AG04450 (cell line): ENCODE data around the gene CFTR. TPM values are rescaled to one million over a fixed set of nuclear protein-coding genes. Genes with fewer than 3 reads are reported as not detected.

Experiments
- CTCF ChIA-PET: fragments of 300-600, 350-600 bp; formaldehyde crosslinking; extraction: SDS; loops from one replicate; lab custom pipeline; 2022; ENCODE audit warnings: antibody characterized with exemption, inconsistent platforms; lab: Charles Lee
- POLR2A ChIA-PET: fragments of 350-600 bp; formaldehyde crosslinking; extraction: SDS; loops from one replicate; lab custom pipeline; 2021; ENCODE audit warnings: antibody characterized with exemption, inconsistent platforms; lab: Yijun Ruan, JAX
- DNase-seq: peaks from one replicate; pipeline ENCODE4 v3.0.0-alpha.2; 2011; ENCODE audit warnings: low read depth, low spot score
- H3K27ac ChIP-seq: one replicate; pipeline ENCODE4 v1.5.1; 2012; ENCODE audit warnings: low read depth, low read length, control low read depth
- H3K27me3 ChIP-seq: one replicate; pipeline ENCODE4 v1.6.0; 2012; ENCODE audit warnings: low read length; ENCODE audit not compliant: control insufficient read depth, insufficient read depth
- H3K4me3 ChIP-seq: 2 replicates; pipeline ENCODE4 v1.5.1; 2011; ENCODE audit warnings: mild to moderate bottlenecking, low read depth, low read length, control low read depth
- H3K9me3 ChIP-seq: 2 replicates; pipeline ENCODE4 v1.5.1; 2012; ENCODE audit warnings: low read length; ENCODE audit not compliant: control insufficient read depth, insufficient read depth
- polyA plus RNA-seq: library from polyadenylated mRNA; depleted of rRNA; stranded (reverse); fragments of >200 nt; gene quantifications from 2 replicates; pipeline ENCODE4 v1.2.3, GENCODE V29; 2011
- TF ChIP-seq, protein P1 (sequence below): IDR thresholded peaks from 2 replicates; pipeline ENCODE4 v1.5.1; 2011; ENCODE audit warnings: low read depth, low read length, control low read depth, inconsistent platforms

Gene CFTR
- polyA plus RNA-seq, 1 experiment, result 0.37 TPM

- H3K4me3 ChIP-seq, result no peak overlapping the region
- ChIA-PET CTCF (interaction anchor here (0.7 to 2.4 kb wide), 5 partner anchors 40 to 548 kb away, joined by 3 to 19 read pairs (median 8); no protein-coding TSS in a partner anchor), POLR2A (no interaction called here)
- no peak overlapping the region for H3K27ac ChIP-seq
- no peaks in the 10 kb centered on the region for H3K9me3 ChIP-seq
- H3K27me3 ChIP-seq, result no peaks in the 10 kb centered on the region
- TF ChIP-seq, protein P1, sequence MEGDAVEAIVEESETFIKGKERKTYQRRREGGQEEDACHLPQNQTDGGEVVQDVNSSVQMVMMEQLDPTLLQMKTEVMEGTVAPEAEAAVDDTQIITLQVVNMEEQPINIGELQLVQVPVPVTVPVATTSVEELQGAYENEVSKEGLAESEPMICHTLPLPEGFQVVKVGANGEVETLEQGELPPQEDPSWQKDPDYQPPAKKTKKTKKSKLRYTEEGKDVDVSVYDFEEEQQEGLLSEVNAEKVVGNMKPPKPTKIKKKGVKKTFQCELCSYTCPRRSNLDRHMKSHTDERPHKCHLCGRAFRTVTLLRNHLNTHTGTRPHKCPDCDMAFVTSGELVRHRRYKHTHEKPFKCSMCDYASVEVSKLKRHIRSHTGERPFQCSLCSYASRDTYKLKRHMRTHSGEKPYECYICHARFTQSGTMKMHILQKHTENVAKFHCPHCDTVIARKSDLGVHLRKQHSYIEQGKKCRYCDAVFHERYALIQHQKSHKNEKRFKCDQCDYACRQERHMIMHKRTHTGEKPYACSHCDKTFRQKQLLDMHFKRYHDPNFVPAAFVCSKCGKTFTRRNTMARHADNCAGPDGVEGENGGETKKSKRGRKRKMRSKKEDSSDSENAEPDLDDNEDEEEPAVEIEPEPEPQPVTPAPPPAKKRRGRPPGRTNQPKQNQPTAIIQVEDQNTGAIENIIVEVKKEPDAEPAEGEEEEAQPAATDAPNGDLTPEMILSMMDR, result no peak
- no peak for DNase-seq
Measured at GRCh38 chr7:117675497-117676435, 195.9 kb downstream of the CFTR start.

DNA sequence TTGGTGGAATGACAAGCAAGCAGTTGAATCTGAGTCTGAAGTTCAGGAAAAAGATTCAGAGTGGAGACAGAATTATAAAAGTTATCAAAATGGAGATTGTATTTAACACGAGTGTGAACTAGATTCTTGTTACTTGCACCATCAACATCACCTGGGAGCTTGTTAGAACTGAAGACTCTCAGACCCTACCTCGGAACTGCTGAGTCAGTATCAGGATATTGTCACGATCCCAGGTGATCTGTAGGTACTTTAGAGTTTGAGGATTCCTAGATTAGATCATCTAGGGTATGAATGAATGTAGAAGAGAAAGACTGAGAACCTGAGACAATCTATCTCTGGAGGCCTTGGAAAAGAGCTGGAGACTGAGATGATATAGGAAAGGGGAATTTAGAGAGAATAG lies 199.3 kb downstream of the CFTR start:
- Histone ChIP-seq H3K27ac (no peak overlapping the region), H3K27me3 (no peaks in the 10 kb centered on the region), H3K4me3 (no peak overlapping the region), H3K9me3 (no peaks in the 10 kb centered on the region)
- no peak for DNase-seq
- TF ChIP-seq, protein P1, result no peak
- CTCF ChIA-PET, result interaction anchor here (1.7 kb wide), 1 partner anchor 220 kb away, joined by 5 read pairs; no protein-coding TSS in a partner anchor
- POLR2A ChIA-PET, result no interaction called here

DNA sequence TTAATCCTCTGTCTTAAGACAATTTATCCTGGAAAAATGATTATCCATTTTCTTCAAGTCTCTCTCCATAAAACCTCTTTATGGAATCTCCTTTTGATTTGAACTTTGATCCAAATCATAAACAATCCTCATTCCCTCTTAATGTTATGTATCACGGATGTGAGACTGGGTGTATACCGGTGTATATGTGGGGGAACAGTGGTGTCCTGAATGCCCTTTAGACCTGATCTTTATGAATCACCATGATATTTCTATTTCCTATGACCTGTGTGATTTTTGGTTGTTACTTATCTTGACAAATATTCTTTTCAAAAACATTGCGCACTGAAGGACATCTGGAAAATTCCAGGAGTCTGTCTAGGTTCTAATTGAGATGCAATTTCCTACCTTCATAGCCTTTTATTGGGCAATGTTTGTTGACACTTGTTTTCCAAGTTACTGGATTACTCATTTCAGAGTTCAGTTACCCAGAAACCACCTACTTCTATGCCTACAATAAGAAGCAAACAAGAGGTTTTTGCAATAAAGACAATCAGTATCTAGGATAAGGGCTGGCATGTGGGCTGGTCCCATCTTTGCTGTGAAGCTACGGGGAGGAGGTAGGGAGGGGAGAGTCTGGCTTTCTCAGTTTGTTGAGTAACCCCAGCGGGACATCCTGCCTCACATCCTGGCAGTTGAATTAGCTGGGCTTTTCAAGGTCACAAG lies 203.0 kb downstream of the CFTR start:
- no peaks in the 10 kb centered on the region for H3K27me3 ChIP-seq
- no peaks in the 10 kb centered on the region for H3K9me3 ChIP-seq
- no peak overlapping the region for H3K4me3 ChIP-seq
- no peak for DNase-seq
- no peak overlapping the region for H3K27ac ChIP-seq
- TF ChIP-seq, protein P1, result no peak
- ChIA-PET CTCF (no interaction called here), POLR2A (no interaction called here)

- H3K9me3 ChIP-seq, result no peaks in the 10 kb centered on the region
- POLR2A ChIA-PET, result no interaction called here
- no peak for DNase-seq
Measured at GRCh38 chr7:117683430-117684175, 203.8 kb downstream of the CFTR start.

More at GRCh38 chr7:117683430-117684175, 203.8 kb downstream of the CFTR start:
- TF ChIP-seq, protein P1, result no peak
- CTCF ChIA-PET, result interaction anchor here (0.6 to 0.7 kb wide), 2 partner anchors 211 to 225 kb away, joined by 3 to 5 read pairs; no protein-coding TSS in a partner anchor
- no peak overlapping the region for H3K4me3 ChIP-seq
- H3K27me3 ChIP-seq, result no peaks in the 10 kb centered on the region
- no peak overlapping the region for H3K27ac ChIP-seq
